LNCAP (cell line): ENCODE measurements around the gene CEL.

Experiments used
- CTCF ChIP-seq: fragments of 450-650 bp; IDR thresholded peaks from 2 replicates; pipeline ENCODE4 v1.5.1; 2017; ENCODE audit warnings: mild to moderate bottlenecking

The CEL gene

DNA sequence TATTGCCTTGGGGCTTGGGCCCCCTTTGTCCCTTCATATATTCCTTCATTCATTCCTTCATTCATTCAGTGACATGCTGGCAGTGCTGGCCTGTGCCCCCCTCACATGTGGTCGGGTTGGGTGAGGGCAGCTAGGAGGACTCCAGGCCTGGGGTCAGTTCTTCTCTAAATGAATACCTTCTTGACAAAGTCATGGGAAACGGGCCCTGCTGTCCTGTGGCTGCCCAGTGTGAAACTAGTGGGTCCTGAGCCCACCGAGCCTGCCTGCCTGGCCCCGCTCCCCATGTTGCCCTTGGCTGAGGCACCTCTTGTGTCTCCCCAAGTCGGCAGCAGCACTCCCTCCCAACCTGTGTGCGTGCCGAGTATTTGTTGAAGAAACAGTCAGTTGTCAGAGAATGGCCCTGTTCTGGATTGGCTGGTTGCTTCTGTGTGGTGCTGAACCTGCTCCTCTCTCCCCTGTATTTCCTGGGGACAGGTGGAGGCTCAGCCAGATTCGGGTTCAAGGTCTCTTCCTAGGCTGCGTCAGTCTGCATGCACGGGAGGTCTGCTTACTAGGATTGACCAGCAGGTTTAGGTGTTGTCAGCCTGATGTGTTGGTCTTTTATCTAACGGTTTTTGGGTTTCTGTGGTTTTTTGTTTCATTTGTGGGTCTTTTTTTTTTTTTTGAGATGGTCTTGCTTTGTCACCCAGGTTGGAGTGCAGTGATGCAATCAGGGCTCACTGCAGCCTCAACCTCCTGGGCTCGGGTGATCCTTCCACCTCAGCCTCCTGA, 3.0 kb upstream of the CEL start:
- no peak for TF ChIP-seq CTCF

DNA sequence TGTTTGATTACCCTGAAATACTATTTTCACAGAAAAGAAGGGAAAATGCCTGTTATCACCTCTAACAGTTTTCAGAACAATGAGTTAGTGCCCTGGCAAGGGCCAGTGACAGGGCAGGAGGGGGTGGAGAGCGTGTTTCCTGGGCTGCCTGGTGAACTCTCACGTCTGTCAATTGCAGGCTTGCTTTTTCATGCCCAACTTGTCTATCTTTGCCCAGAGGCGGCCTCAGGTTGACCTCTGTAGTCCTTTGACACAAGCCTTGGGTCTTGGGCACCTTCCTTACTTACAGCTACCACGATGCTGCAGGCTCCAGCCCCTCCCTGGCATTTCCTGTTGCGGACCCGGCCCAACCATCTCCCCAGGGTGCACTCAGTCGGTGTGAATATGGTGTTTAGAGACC, 2.2 kb upstream of the CEL start:
- no peak for TF ChIP-seq CTCF

DNA sequence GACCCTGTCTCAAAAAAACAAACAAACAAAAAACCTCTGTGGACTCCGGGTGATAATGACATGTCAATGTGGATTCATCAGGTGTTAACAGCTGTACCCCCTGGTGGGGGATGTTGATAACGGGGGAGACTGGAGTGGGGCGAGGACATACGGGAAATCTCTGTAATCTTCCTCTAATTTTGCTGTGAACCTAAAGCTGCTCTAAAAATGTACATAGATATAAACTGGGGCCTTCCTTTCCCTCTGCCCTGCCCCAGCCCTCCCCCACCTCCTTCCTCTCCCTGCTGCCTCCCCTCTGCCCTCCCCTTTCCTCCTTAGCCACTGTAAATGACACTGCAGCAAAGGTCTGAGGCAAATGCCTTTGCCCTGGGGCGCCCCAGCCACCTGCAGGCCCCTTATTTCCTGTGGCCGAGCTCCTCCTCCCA, 1.4 kb upstream of the CEL start:
- no peak for TF ChIP-seq CTCF

DNA sequence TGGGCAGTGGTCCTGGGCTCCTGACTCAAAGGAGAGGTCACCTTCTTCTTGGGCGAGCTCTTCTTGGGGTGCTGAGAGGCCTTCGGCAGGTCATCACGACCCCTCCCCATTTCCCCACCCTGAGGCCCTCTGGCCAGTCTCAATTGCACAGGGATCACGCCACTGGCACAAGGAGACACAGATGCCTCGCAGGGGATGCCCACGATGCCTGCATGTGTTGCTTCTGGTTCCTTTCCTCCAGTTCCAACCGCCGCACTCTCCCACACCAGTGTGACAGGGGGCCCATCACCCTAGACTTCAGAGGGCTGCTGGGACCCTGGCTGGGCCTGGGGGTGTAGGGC, 1.3 kb downstream of the CEL start:
- no peak for TF ChIP-seq CTCF

DNA sequence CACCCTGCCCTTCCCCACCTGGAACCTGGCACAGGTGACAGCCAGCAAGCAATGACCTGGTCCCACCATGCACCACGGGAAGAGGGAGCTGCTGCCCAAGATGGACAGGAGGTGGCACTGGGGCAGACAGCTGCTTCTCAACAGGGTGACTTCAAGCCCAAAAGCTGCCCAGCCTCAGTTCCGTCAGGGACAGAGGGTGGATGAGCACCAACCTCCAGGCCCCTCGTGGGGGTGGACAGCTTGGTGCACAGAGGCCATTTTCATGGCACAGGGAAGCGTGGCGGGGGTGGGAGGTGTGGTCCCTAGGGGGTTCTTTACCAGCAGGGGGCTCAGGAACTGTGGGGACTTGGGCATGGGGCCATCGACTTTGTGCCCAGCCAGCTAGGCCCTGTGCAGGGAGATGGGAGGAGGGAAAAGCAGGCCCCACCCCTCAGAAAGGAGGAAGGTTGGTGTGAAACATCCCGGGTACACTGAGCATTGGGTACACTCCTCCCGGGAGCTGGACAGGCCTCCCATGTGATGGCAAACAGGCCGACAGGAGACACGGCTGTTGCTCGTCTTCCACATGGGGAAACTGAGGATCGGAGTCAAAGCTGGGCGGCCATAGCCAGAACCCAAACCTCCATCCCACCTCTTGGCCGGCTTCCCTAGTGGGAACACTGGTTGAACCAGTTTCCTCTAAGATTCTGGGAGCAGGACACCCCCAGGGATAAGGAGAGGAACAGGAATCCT, 1.9 kb downstream of the CEL start:
- no peak for TF ChIP-seq CTCF

DNA sequence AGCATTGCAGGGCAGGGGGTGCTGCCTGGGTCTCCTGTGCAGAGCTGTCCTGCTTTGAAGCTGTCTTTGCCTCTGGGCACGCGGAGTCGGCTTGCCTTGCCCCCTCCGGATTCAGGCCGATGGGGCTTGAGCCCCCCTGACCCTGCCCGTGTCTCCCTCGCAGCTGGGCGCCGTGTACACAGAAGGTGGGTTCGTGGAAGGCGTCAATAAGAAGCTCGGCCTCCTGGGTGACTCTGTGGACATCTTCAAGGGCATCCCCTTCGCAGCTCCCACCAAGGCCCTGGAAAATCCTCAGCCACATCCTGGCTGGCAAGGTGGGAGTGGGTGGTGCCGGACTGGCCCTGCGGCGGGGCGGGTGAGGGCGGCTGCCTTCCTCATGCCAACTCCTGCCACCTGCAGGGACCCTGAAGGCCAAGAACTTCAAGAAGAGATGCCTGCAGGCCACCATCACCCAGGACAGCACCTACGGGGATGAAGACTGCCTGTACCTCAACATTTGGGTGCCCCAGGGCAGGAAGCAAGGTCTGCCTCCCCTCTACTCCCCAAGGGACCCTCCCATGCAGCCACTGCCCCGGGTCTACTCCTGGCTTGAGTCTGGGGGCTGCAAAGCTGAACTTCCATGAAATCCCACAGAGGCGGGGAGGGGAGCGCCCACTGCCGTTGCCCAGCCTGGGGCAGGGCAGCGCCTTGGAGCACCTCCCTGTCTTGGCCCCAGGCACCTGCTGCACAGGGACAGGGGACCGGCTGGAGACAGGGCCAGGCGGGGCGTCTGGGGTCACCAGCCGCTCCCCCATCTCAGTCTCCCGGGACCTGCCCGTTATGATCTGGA, 2.7 kb downstream of the CEL start:
- TF ChIP-seq CTCF: no peak

DNA sequence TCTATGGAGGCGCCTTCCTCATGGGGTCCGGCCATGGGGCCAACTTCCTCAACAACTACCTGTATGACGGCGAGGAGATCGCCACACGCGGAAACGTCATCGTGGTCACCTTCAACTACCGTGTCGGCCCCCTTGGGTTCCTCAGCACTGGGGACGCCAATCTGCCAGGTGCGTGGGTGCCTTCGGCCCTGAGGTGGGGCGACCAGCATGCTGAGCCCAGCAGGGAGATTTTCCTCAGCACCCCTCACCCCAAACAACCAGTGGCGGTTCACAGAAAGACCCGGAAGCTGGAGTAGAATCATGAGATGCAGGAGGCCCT, 3.2 kb downstream of the CEL start:
- no peak for TF ChIP-seq CTCF
